Upper lobe of left lung (tissue), 4 donors: ENCODE data around the gene AZU1.

Experiments used
- CTCF ChIP-seq, 6 experiments: fragments of 450-650 bp in 4 of 6; fragments of 200-600 bp in 2 of 6; sonication (generic) in 2 of 6; IDR thresholded peaks; one replicate each; pipeline ENCODE4 v1.5.1; 2016 to 2019; ENCODE audit warnings: antibody characterized with exemption in 6 of 6
- EP300 ChIP-seq, 4 donors: sonication (generic); formaldehyde crosslinking; IDR thresholded peaks; one replicate each; pipeline ENCODE4 v1.5.1; 2017; ENCODE audit warnings: antibody characterized with exemption in 4 of 4, control low read depth in 2 of 4
- POLR2A ChIP-seq, 4 donors: fragments of 450-650 bp; IDR thresholded peaks; one replicate each; pipeline ENCODE4 v1.5.1; 2016 to 2017; ENCODE audit warnings: antibody characterized with exemption in 4 of 4, mild to moderate bottlenecking in 2 of 4

- TF ChIP-seq POLR2A (IDR thresholded peaks at IDR 0.05): no peak
- no peak for TF ChIP-seq EP300 (IDR thresholded peaks at IDR 0.05)
- no peak for TF ChIP-seq CTCF (IDR thresholded peaks at IDR 0.05)
Measured at GRCh38 chr19:810883-811489, 16.7 kb upstream of the AZU1 start.
